ENCODE results near the gene SPATA3. TPM values are rescaled to one million over a fixed set of nuclear protein-coding genes. Genes with fewer than 3 reads are reported as not detected.
"Not testable (repeated sequence)": the region's sequence is repeated elsewhere in the genome, so short reads cannot be mapped to it uniquely, and the experiment has no call there.

Gene SPATA3
- polyA plus RNA-seq, 3 donors: not detected

DNA sequence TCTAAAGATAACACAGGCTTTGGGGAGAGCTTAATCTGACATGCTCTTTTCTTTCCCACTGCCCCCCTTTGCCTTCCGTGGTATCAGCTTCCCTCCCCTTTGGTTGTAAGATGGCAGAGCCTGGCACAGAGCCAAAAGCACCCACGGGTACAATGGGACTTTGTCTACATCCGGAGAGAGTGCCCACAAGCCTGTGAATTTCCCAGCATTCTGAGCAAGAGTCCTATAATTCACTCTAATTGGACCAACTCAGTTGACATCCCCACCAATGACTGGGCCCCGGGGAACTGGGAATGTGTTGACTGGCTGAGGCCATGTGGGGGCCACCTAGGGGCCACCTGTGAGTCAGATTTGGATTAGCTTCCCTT lies 21.3 kb downstream of the SPATA3 start:
- Mint-ChIP-seq H3K27ac (no peak overlapping the region), H3K9me3 (no peaks in the 10 kb centered on the region), H3K4me3 (no peak overlapping the region), H3K27me3 (ENCODE audit: low read depth in 3 of 3) (peaks cover 6 to 19% (median 9%) of the 10 kb centered on the region in 3 donors), H3K36me3 (no peaks in the 10 kb centered on the region), H3K4me1 (peaks cover 9% of the 10 kb centered on the region)
- no peaks in the 10 kb centered on the region for H3K79me2 ChIP-seq (ENCODE audit: insufficient read depth, low read length)
- H2AFZ ChIP-seq (ENCODE audit: insufficient read depth, low read depth, low read length, poor library complexity, severe bottlenecking): no peak overlapping the region
- DNase-seq: no peak
- no peaks in the 10 kb centered on the region for H3K27me3 ChIP-seq (ENCODE audit: control insufficient read depth in 2 of 2, insufficient read depth in 2 of 2, low read length in 2 of 2)
- peaks cover 0 to 11% of the 10 kb centered on the region in 2 donors for H3K4me1 ChIP-seq (ENCODE audit: control insufficient read depth in 1 of 2, insufficient read depth in 2 of 2, low read length in 2 of 2)
- H3K27ac ChIP-seq (ENCODE audit: low read depth in 1 of 2, low read length in 2 of 2): no peak overlapping the region
- no peaks in the 10 kb centered on the region for H3K9me3 ChIP-seq (replicated peaks in 1 of 2; ENCODE audit: control insufficient read depth in 1 of 2, insufficient read depth in 1 of 2, low read length in 2 of 2)
- WGBS (ENCODE audit: insufficient coverage): 4% methylated on average over 3 of the region's 4 CpGs
- intact Hi-C loops (cut with micrococcal nuclease): no loop called here
- H3K9ac ChIP-seq (ENCODE audit: insufficient read depth, low read length, poor library complexity, severe bottlenecking): no peak overlapping the region
- no peaks in the 10 kb centered on the region for H3K36me3 ChIP-seq (replicated peaks in 1 of 2; ENCODE audit: control insufficient read depth in 1 of 2, insufficient read depth in 2 of 2, low read length in 2 of 2)
- no peak overlapping the region for H3K4me3 ChIP-seq (replicated peaks in 1 of 3; ENCODE audit: low read depth in 2 of 3, low read length in 3 of 3)
- no peaks in the 10 kb centered on the region for H4K20me1 ChIP-seq (ENCODE audit: insufficient read depth, low read length)
- H3K4me2 ChIP-seq (replicated peaks; ENCODE audit: extremely low read depth, low read length, poor library complexity, severe bottlenecking): no peak overlapping the region
- TF ChIP-seq, protein P1, sequence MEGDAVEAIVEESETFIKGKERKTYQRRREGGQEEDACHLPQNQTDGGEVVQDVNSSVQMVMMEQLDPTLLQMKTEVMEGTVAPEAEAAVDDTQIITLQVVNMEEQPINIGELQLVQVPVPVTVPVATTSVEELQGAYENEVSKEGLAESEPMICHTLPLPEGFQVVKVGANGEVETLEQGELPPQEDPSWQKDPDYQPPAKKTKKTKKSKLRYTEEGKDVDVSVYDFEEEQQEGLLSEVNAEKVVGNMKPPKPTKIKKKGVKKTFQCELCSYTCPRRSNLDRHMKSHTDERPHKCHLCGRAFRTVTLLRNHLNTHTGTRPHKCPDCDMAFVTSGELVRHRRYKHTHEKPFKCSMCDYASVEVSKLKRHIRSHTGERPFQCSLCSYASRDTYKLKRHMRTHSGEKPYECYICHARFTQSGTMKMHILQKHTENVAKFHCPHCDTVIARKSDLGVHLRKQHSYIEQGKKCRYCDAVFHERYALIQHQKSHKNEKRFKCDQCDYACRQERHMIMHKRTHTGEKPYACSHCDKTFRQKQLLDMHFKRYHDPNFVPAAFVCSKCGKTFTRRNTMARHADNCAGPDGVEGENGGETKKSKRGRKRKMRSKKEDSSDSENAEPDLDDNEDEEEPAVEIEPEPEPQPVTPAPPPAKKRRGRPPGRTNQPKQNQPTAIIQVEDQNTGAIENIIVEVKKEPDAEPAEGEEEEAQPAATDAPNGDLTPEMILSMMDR (IDR thresholded peaks at IDR 0.05): no peak

DNA sequence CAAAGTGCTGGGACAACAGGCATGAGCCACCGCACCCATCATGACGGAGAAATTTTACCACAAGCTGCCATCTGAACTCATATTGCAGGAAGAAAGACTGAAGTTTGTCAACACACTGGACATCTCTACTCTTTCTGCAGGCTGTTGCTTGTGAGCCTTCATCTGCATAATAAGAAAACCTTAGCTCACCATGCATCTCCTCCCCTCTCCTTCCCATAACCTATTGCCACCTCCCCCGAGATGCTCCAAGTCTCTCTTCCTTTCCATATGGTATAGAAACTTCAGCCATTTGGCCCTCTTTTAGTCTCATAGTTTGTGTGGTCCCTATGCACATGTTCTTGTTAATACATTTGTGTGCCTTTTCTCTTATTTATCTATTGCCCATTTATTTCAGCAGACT lies 22.3 kb downstream of the SPATA3 start:
- H3K4me1 ChIP-seq (ENCODE audit: control insufficient read depth in 1 of 2, insufficient read depth in 2 of 2, low read length in 2 of 2): peaks cover 0 to 11% of the 10 kb centered on the region in 2 donors
- 91% methylated on average over 2 of the region's 3 CpGs for WGBS (ENCODE audit: insufficient coverage)

DNA sequence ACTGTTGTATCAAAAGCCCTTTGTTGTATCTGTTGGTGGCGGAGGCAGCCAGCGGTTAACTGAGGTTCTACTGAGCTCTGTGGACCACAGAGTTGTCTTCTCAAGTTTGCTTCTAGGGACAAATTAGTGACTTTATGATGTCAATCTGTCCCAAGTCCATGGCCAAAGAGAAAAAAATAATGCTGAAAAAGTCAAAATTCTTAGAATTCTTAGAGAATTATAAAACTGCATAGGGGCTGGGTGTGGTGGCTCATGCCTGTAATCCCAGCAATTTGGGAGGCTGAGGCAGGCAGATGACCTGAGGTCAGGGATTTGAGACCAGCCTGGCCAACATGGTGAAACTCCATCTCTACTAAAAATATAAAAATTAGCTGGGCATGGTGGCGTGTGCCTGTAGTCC lies 29.1 kb downstream of the SPATA3 start:
- WGBS (ENCODE audit: insufficient coverage): 100% methylated on average over 2 of the region's 3 CpGs
- H3K79me2 ChIP-seq (ENCODE audit: insufficient read depth, low read length); H3K9me3 ChIP-seq (replicated peaks in 1 of 2; ENCODE audit: control insufficient read depth in 1 of 2, insufficient read depth in 1 of 2, low read length in 2 of 2); H4K20me1 ChIP-seq (ENCODE audit: insufficient read depth, low read length); intact Hi-C loops (cut with micrococcal nuclease); H2AFZ ChIP-seq (ENCODE audit: insufficient read depth, low read depth, low read length, poor library complexity, severe bottlenecking); H3K36me3 ChIP-seq (replicated peaks in 1 of 2; ENCODE audit: control insufficient read depth in 1 of 2, insufficient read depth in 2 of 2, low read length in 2 of 2); H3K4me2 ChIP-seq (replicated peaks; ENCODE audit: extremely low read depth, low read length, poor library complexity, severe bottlenecking); H3K27ac ChIP-seq (ENCODE audit: low read depth in 1 of 2, low read length in 2 of 2); DNase-seq; H3K9me3 Mint-ChIP-seq; H3K27me3 ChIP-seq (ENCODE audit: control insufficient read depth in 2 of 2, insufficient read depth in 2 of 2, low read length in 2 of 2); H3K4me3 Mint-ChIP-seq; H3K36me3 Mint-ChIP-seq; H3K4me1 Mint-ChIP-seq; H3K9ac ChIP-seq (ENCODE audit: insufficient read depth, low read length, poor library complexity, severe bottlenecking); H3K4me1 ChIP-seq (ENCODE audit: control insufficient read depth in 1 of 2, insufficient read depth in 2 of 2, low read length in 2 of 2); H3K4me3 ChIP-seq (replicated peaks in 1 of 3; ENCODE audit: low read depth in 2 of 3, low read length in 3 of 3): not testable (repeated sequence)
- Mint-ChIP-seq H3K27me3 (ENCODE audit: low read depth in 3 of 3) (peaks cover 2 to 12% (median 8%) of the 10 kb centered on the region in 3 donors), H3K27ac (peak overlapping the region in 1 of 7 donors; percentile 12)

More for the DNA sequence above, 22.3 kb downstream of the SPATA3 start:
- no peak overlapping the region for H3K27ac Mint-ChIP-seq
- intact Hi-C loops (cut with micrococcal nuclease): no loop called here
- no peak overlapping the region for H3K4me3 Mint-ChIP-seq
- H4K20me1 ChIP-seq (ENCODE audit: insufficient read depth, low read length): no peaks in the 10 kb centered on the region
- no peak overlapping the region for H2AFZ ChIP-seq (ENCODE audit: insufficient read depth, low read depth, low read length, poor library complexity, severe bottlenecking)
- H3K4me2 ChIP-seq (replicated peaks; ENCODE audit: extremely low read depth, low read length, poor library complexity, severe bottlenecking): no peak overlapping the region
- no peak overlapping the region for H3K27ac ChIP-seq (ENCODE audit: low read depth in 1 of 2, low read length in 2 of 2)
- H3K9me3 Mint-ChIP-seq: no peaks in the 10 kb centered on the region
- no peak overlapping the region for H3K4me3 ChIP-seq (replicated peaks in 1 of 3; ENCODE audit: low read depth in 2 of 3, low read length in 3 of 3)
- H3K9me3 ChIP-seq (replicated peaks in 1 of 2; ENCODE audit: control insufficient read depth in 1 of 2, insufficient read depth in 1 of 2, low read length in 2 of 2): no peaks in the 10 kb centered on the region
- TF ChIP-seq, protein P1 (IDR thresholded peaks at IDR 0.05): no peak
- H3K9ac ChIP-seq (ENCODE audit: insufficient read depth, low read length, poor library complexity, severe bottlenecking): no peak overlapping the region
- no peaks in the 10 kb centered on the region for H3K27me3 ChIP-seq (ENCODE audit: control insufficient read depth in 2 of 2, insufficient read depth in 2 of 2, low read length in 2 of 2)
- no peaks in the 10 kb centered on the region for H3K36me3 ChIP-seq (replicated peaks in 1 of 2; ENCODE audit: control insufficient read depth in 1 of 2, insufficient read depth in 2 of 2, low read length in 2 of 2)
- H3K36me3 Mint-ChIP-seq: no peaks in the 10 kb centered on the region
- no peaks in the 10 kb centered on the region for H3K79me2 ChIP-seq (ENCODE audit: insufficient read depth, low read length)
- H3K4me1 Mint-ChIP-seq: peaks cover 9% of the 10 kb centered on the region
- DNase-seq: no peak
- H3K27me3 Mint-ChIP-seq (ENCODE audit: low read depth in 3 of 3): peaks cover 5 to 19% (median 9%) of the 10 kb centered on the region in 3 donors

All from CD14-positive monocyte (primary cell).